Measurements from ENCODE around the gene PBX3. TPM values are rescaled to one million over a fixed set of nuclear protein-coding genes. Genes with fewer than 3 reads are reported as not detected.

The PBX3 gene
- total and polyA plus RNA-seq, 9 of the 15 experiments (the other 6 are each of a cell fraction or from before 2014, with no cell fraction given), result 0.14 to 5.8 (median 0.92) TPM

GRCh38 chr9:125996791-125997190 is 249.6 kb downstream of the PBX3 start (continued):
- TF ChIP-seq HSF4 (CRISPR knock-in tag; IDR thresholded peaks at IDR 0.05; ENCODE audit: borderline replicate concordance) (no peak), ZFP91 (CRISPR knock-in tag; IDR thresholded peaks at IDR 0.05) (no peak), NBN (IDR thresholded peaks at IDR 0.05; ENCODE audit: low read depth) (no peak), VEZF1 (CRISPR knock-in tag; IDR thresholded peaks at IDR 0.05) (no peak), TBL1XR1 (IDR thresholded peaks at IDR 0.05; ENCODE audit: low read length in 2 of 2) (no peak)
- TF ChIP-seq, protein P1, sequence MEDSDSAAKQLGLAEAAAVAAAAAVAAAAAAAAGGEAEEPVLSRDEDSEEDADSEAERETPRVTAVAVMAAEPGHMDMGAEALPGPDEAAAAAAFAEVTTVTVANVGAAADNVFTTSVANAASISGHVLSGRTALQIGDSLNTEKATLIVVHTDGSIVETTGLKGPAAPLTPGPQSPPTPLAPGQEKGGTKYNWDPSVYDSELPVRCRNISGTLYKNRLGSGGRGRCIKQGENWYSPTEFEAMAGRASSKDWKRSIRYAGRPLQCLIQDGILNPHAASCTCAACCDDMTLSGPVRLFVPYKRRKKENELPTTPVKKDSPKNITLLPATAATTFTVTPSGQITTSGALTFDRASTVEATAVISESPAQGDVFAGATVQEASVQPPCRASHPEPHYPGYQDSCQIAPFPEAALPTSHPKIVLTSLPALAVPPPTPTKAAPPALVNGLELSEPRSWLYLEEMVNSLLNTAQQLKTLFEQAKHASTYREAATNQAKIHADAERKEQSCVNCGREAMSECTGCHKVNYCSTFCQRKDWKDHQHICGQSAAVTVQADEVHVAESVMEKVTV (CRISPR knock-in tag; IDR thresholded peaks at IDR 0.05), result no peak
